Measurements from ENCODE around the gene SCRN1. TPM values are rescaled to one million over a fixed set of nuclear protein-coding genes. Genes with fewer than 3 reads are reported as not detected.

Gene SCRN1
- total RNA-seq, 2 experiments from 2014 or later = 37.1 to 62.7 TPM

DNA sequence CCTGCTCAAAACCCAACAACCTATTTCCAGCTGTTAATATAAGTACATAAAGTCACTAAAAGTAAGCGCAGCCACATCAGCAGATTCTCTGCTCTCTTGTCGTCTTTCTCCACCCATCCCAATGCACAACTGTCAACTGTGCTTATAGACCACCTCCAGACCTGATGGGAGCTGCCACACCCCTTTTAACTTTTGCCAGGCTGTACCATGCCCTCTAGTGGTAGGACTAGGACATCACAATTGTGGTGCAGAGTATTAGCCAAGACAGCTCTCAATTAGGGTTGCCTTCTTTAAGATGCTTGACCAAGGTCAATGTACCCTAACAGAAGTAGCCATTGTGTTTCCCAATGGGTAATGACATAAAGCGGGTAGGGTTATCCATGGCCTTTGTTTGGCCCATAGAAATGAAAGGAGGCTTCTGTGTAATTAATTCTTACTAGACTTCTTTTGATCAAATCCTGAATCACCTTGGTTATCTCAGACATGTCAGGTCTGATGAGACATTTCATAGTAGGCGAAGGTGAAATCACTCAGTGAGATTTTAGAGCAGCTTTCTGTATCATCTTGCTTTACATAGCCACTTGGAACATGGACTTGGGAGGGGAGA lies 68.1 kb downstream of the SCRN1 start:
- Histone ChIP-seq H3K9me2 (ENCODE audit: insufficient read depth, low read length) (no peaks in the 10 kb centered on the region), H3K4me3 (ENCODE audit: low read depth, low read length, poor library complexity, severe bottlenecking) (no peak overlapping the region), H3K9me3 (ENCODE audit: low read length) (no peaks in the 10 kb centered on the region), H4K20me1 (ENCODE audit: insufficient read depth, low read length) (no peaks in the 10 kb centered on the region), H3K79me2 (ENCODE audit: insufficient read depth, low read depth, low read length) (no peaks in the 10 kb centered on the region), H3K4me1 (ENCODE audit: insufficient read depth, low read length, poor library complexity, severe bottlenecking) (no peaks in the 10 kb centered on the region), H3K4me2 (ENCODE audit: low read length) (no peak overlapping the region), H3K27ac (ENCODE audit: low read depth, low read length, poor library complexity, severe bottlenecking) (no peak overlapping the region), H3K36me3 (ENCODE audit: insufficient read depth, low read length) (peaks cover 50% of the 10 kb centered on the region), H2AFZ (ENCODE audit: low read length) (no peak overlapping the region)
- intact Hi-C loops (cut with micrococcal nuclease; ENCODE audit: unreplicated experiment) = loop anchor here (2.0 to 5.0 kb wide), 2 partner anchors 43 to 141 kb away; no protein-coding TSS in a partner anchor
- POLR2A ChIA-PET = interaction anchor here (0.8 to 1.4 kb wide), 6 partner anchors 8 to 154 kb away, joined by 3 to 5 read pairs (median 4); no protein-coding TSS in a partner anchor
- CTCF ChIA-PET (ENCODE audit: unreplicated experiment) = interaction anchor here (1.1 kb wide), 1 partner anchor 113 kb away, joined by 3 read pairs; no protein-coding TSS in a partner anchor
- peak; percentile 68 for DNase-seq (ENCODE audit: low spot score)
- TF ChIP-seq EZH2phosphoT487 (IDR thresholded peaks at IDR 0.05; ENCODE audit: borderline replicate concordance, low read depth, low read length) = no peak
- TF ChIP-seq, protein P1, sequence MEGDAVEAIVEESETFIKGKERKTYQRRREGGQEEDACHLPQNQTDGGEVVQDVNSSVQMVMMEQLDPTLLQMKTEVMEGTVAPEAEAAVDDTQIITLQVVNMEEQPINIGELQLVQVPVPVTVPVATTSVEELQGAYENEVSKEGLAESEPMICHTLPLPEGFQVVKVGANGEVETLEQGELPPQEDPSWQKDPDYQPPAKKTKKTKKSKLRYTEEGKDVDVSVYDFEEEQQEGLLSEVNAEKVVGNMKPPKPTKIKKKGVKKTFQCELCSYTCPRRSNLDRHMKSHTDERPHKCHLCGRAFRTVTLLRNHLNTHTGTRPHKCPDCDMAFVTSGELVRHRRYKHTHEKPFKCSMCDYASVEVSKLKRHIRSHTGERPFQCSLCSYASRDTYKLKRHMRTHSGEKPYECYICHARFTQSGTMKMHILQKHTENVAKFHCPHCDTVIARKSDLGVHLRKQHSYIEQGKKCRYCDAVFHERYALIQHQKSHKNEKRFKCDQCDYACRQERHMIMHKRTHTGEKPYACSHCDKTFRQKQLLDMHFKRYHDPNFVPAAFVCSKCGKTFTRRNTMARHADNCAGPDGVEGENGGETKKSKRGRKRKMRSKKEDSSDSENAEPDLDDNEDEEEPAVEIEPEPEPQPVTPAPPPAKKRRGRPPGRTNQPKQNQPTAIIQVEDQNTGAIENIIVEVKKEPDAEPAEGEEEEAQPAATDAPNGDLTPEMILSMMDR (conservative IDR thresholded peaks at IDR 0.05; ENCODE audit: low read length) = peak; percentile 97
- no TSS peak for BruUV-seq (replicated peaks)

- H3K9me3 ChIP-seq (ENCODE audit: low read length) = no peaks in the 10 kb centered on the region
- no peak for DNase-seq (ENCODE audit: low spot score)
- H3K36me3 ChIP-seq (ENCODE audit: insufficient read depth, low read length) = peaks cover 50% of the 10 kb centered on the region
- ChIA-PET POLR2A (interaction anchor here (1.4 kb wide), 1 partner anchor 155 kb away, joined by 4 read pairs; no protein-coding TSS in a partner anchor), CTCF (ENCODE audit: unreplicated experiment) (interaction anchor here (1.1 kb wide), 1 partner anchor 114 kb away, joined by 3 read pairs; no protein-coding TSS in a partner anchor)
- H3K4me1 ChIP-seq (ENCODE audit: insufficient read depth, low read length, poor library complexity, severe bottlenecking) = no peaks in the 10 kb centered on the region
- no peaks in the 10 kb centered on the region for H4K20me1 ChIP-seq (ENCODE audit: insufficient read depth, low read length)
- intact Hi-C loops (cut with micrococcal nuclease; ENCODE audit: unreplicated experiment) = loop anchor here (2.0 to 5.0 kb wide), 2 partner anchors 42 to 142 kb away; no protein-coding TSS in a partner anchor
- BruUV-seq (replicated peaks) = no TSS peak
- no peak overlapping the region for H3K4me3 ChIP-seq (ENCODE audit: low read depth, low read length, poor library complexity, severe bottlenecking)
- TF ChIP-seq, protein P1 (conservative IDR thresholded peaks at IDR 0.05; ENCODE audit: low read length) = no peak
- TF ChIP-seq EZH2phosphoT487 (IDR thresholded peaks at IDR 0.05; ENCODE audit: borderline replicate concordance, low read depth, low read length) = no peak
- no peaks in the 10 kb centered on the region for H3K79me2 ChIP-seq (ENCODE audit: insufficient read depth, low read depth, low read length)
- no peak overlapping the region for H2AFZ ChIP-seq (ENCODE audit: low read length)
- H3K27ac ChIP-seq (ENCODE audit: low read depth, low read length, poor library complexity, severe bottlenecking) = no peak overlapping the region
- no peaks in the 10 kb centered on the region for H3K9me2 ChIP-seq (ENCODE audit: insufficient read depth, low read length)
- H3K4me2 ChIP-seq (ENCODE audit: low read length) = no peak overlapping the region
Measured at GRCh38 chr7:29920491-29920890, 69.1 kb downstream of the SCRN1 start.

DNA sequence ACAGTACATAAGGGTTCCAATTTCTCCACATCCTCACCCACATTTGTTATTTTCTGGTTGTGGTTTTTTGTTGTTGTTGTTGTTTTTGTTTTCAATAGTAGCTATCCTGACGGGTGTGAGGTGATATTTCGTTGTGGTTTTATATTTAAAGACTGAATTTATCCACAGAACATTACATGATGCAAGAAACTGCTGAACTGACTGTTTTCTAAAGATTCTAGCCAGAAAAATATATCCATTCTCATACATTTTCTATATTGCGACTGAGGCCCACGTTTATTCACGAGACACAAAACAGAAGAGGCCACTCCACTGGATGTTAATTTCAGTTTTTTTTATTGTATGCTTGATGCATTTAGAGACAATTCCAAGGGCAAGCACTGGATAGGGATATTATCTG lies 69.8 kb downstream of the SCRN1 start:
- TF ChIP-seq, protein P1 (conservative IDR thresholded peaks at IDR 0.05; ENCODE audit: low read length) = no peak
- no peak for TF ChIP-seq EZH2phosphoT487 (IDR thresholded peaks at IDR 0.05; ENCODE audit: borderline replicate concordance, low read depth, low read length)
- Histone ChIP-seq H2AFZ (ENCODE audit: low read length) (no peak overlapping the region), H3K4me2 (ENCODE audit: low read length) (no peak overlapping the region), H3K79me2 (ENCODE audit: insufficient read depth, low read depth, low read length) (no peaks in the 10 kb centered on the region), H3K36me3 (ENCODE audit: insufficient read depth, low read length) (peaks cover 50% of the 10 kb centered on the region), H3K9me3 (ENCODE audit: low read length) (no peaks in the 10 kb centered on the region), H3K9me2 (ENCODE audit: insufficient read depth, low read length) (no peaks in the 10 kb centered on the region), H3K27ac (ENCODE audit: low read depth, low read length, poor library complexity, severe bottlenecking) (no peak overlapping the region), H4K20me1 (ENCODE audit: insufficient read depth, low read length) (no peaks in the 10 kb centered on the region), H3K4me3 (ENCODE audit: low read depth, low read length, poor library complexity, severe bottlenecking) (no peak overlapping the region), H3K4me1 (ENCODE audit: insufficient read depth, low read length, poor library complexity, severe bottlenecking) (no peaks in the 10 kb centered on the region)
- DNase-seq (ENCODE audit: low spot score) = no peak
- ChIA-PET POLR2A (no interaction called here), CTCF (ENCODE audit: unreplicated experiment) (no interaction called here)
- no TSS peak for BruUV-seq (replicated peaks)
- intact Hi-C loops (cut with micrococcal nuclease; ENCODE audit: unreplicated experiment) = loop anchor here (2.0 to 5.0 kb wide), 2 partner anchors 41 to 143 kb away; no protein-coding TSS in a partner anchor

Measured in OCI-LY7 (cell line).